AG20443 (cell line): Measurements from ENCODE around the gene CCDC192.

Experiments used
- DNase-seq: peaks from one replicate; pipeline ENCODE4 v3.0.0; 2012; ENCODE audit warnings: low spot score, mixed read lengths

Gene CCDC192

GRCh38 chr5:127884416-127884815, 181.2 kb downstream of the CCDC192 start:
- no peak for DNase-seq

- DNase-seq = no peak
Observed at GRCh38 chr5:127885176-127885575, 182.0 kb downstream of the CCDC192 start.

- no peak for DNase-seq
Observed at GRCh38 chr5:127886081-127886480, 182.9 kb downstream of the CCDC192 start.

GRCh38 chr5:127887282-127887681, 184.1 kb downstream of the CCDC192 start:
- DNase-seq = no peak

GRCh38 chr5:127891942-127892341, 188.8 kb downstream of the CCDC192 start:
- DNase-seq = no peak

- DNase-seq = no peak
Observed at GRCh38 chr5:127892467-127893207, 189.4 kb downstream of the CCDC192 start.

GRCh38 chr5:127893232-127893631, 190.0 kb downstream of the CCDC192 start:
- no peak for DNase-seq

GRCh38 chr5:127894461-127894860, 191.3 kb downstream of the CCDC192 start:
- no peak for DNase-seq

GRCh38 chr5:127898551-127899213, 195.5 kb downstream of the CCDC192 start:
- no peak for DNase-seq

GRCh38 chr5:127899214-127899610, 196.0 kb downstream of the CCDC192 start:
- DNase-seq = no peak

- no peak for DNase-seq
Observed at GRCh38 chr5:127906562-127907204, 203.5 kb downstream of the CCDC192 start.

- no peak for DNase-seq
Observed at GRCh38 chr5:127907907-127908306, 204.7 kb downstream of the CCDC192 start.

GRCh38 chr5:127909066-127909465, 205.9 kb downstream of the CCDC192 start:
- DNase-seq = peak; percentile 40

- no peak for DNase-seq
Observed at GRCh38 chr5:127909821-127910220, 206.6 kb downstream of the CCDC192 start.

- no peak for DNase-seq
Observed at GRCh38 chr5:127910307-127910956, 207.2 kb downstream of the CCDC192 start.

GRCh38 chr5:127911619-127912018, 208.4 kb downstream of the CCDC192 start:
- no peak for DNase-seq

- no peak for DNase-seq
Observed at GRCh38 chr5:127912411-127912810, 209.2 kb downstream of the CCDC192 start.

- no peak for DNase-seq
Observed at GRCh38 chr5:127916885-127917573, 213.8 kb downstream of the CCDC192 start.

- no peak for DNase-seq
Observed at GRCh38 chr5:127919006-127919796, 216.0 kb downstream of the CCDC192 start.

GRCh38 chr5:127919818-127920217, 216.6 kb downstream of the CCDC192 start:
- no peak for DNase-seq

- no peak for DNase-seq
Observed at GRCh38 chr5:127920936-127921335, 217.7 kb downstream of the CCDC192 start.
